ENCODE data around the gene WDR47. TPM values are rescaled to one million over a fixed set of nuclear protein-coding genes. Genes with fewer than 3 reads are reported as not detected.

The WDR47 gene
- total and polyA plus RNA-seq, 7 donors = 3.7 to 34.3 (median 16.0) TPM

DNA sequence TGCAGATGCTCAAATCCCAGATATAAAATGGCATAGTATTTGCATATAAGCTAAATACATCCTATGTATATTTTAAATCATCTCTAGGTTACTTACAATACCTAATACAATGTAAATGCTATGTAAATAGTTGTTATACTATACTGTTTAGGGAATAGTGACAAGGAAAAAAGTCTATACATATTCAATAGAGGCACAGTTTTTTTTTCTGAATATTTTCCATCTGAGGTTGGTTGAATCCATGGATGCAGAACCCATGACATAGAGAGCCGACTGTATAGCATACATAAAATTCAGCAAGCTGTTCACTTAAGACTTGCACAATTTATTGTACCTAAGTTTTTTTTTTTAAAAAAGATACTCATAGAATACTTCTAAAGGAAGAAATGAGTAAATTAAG, 27.4 kb upstream of the WDR47 start:
- intact Hi-C loops (cut with DNase I) = no loop called here
- TF ChIP-seq POLR2A (IDR thresholded peaks at IDR 0.05) (no peak), EP300 (IDR thresholded peaks at IDR 0.05) (no peak), POLR2AphosphoS5 (IDR thresholded peaks at IDR 0.05) (no peak)
- TF ChIP-seq, protein P1, sequence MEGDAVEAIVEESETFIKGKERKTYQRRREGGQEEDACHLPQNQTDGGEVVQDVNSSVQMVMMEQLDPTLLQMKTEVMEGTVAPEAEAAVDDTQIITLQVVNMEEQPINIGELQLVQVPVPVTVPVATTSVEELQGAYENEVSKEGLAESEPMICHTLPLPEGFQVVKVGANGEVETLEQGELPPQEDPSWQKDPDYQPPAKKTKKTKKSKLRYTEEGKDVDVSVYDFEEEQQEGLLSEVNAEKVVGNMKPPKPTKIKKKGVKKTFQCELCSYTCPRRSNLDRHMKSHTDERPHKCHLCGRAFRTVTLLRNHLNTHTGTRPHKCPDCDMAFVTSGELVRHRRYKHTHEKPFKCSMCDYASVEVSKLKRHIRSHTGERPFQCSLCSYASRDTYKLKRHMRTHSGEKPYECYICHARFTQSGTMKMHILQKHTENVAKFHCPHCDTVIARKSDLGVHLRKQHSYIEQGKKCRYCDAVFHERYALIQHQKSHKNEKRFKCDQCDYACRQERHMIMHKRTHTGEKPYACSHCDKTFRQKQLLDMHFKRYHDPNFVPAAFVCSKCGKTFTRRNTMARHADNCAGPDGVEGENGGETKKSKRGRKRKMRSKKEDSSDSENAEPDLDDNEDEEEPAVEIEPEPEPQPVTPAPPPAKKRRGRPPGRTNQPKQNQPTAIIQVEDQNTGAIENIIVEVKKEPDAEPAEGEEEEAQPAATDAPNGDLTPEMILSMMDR (IDR thresholded peaks at IDR 0.05) = no peak
- no peak overlapping the region for H3K27ac ChIP-seq
- 78 to 98% methylated on average over 1 of the region's 1 CpG for WGBS, 2 donors
- H3K4me3 ChIP-seq = no peak overlapping the region
- DNase-seq = no peak
- no peaks in the 10 kb centered on the region for H3K9me3 ChIP-seq
- H3K27me3 ChIP-seq = no peaks in the 10 kb centered on the region
- peaks cover 0 to 53% (median 15%) of the 10 kb centered on the region in 4 donors for H3K36me3 ChIP-seq
- peaks cover 0 to under 1% (median under 1%) of the 10 kb centered on the region in 4 donors for H3K4me1 ChIP-seq

- TF ChIP-seq EP300 (IDR thresholded peaks at IDR 0.05) (no peak), POLR2AphosphoS5 (IDR thresholded peaks at IDR 0.05) (no peak), POLR2A (IDR thresholded peaks at IDR 0.05) (no peak)
- TF ChIP-seq, protein P1 (IDR thresholded peaks at IDR 0.05) = no peak
- Histone ChIP-seq H3K36me3 (peaks cover 0 to 63% (median 19%) of the 10 kb centered on the region in 4 donors), H3K27me3 (no peaks in the 10 kb centered on the region), H3K4me3 (no peak overlapping the region), H3K9me3 (no peaks in the 10 kb centered on the region), H3K4me1 (no peaks in the 10 kb centered on the region), H3K27ac (no peak overlapping the region)
- DNase-seq = no peak
- WGBS, 2 donors = 86 to 87% methylated on average over 8 of the region's 8 CpGs
- intact Hi-C loops (cut with DNase I) = no loop called here
These were observed 26.0 kb upstream of the WDR47 start for GRCh38 chr1:109067883-109068282.

- H3K27ac ChIP-seq = no peak overlapping the region
- H3K4me1 ChIP-seq = no peaks in the 10 kb centered on the region
- 96 to 97% methylated on average over 3 of the region's 3 CpGs for WGBS, 2 donors
- no peak for DNase-seq
- no peak overlapping the region for H3K4me3 ChIP-seq
- no peaks in the 10 kb centered on the region for H3K9me3 ChIP-seq
- peaks cover 0 to 62% (median 14%) of the 10 kb centered on the region in 4 donors for H3K36me3 ChIP-seq
- TF ChIP-seq POLR2AphosphoS5 (IDR thresholded peaks at IDR 0.05) (no peak), EP300 (IDR thresholded peaks at IDR 0.05) (no peak), POLR2A (IDR thresholded peaks at IDR 0.05) (no peak)
- TF ChIP-seq, protein P1 (IDR thresholded peaks at IDR 0.05) = no peak
- intact Hi-C loops (cut with DNase I) = no loop called here
- no peaks in the 10 kb centered on the region for H3K27me3 ChIP-seq
These were observed 23.2 kb upstream of the WDR47 start for GRCh38 chr1:109065137-109065536.

DNA sequence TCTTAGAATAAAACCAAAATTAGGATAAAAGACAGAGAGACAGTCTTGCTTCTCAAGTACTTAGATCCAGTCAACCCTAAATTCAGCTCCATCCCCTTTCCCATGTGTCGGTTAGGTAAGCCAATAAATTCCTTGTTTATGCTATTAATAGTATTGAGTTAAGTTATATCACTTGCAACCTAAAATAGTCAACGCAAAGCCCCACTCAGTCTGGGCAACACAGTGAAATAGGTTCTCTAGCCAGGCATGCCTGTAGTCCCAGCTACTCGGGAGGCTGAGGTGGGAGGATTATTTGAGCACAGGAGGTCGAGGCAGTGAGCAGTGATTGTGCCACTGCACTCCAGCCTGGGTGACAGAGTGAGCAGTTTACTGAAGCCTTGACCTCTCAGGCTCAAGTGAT, 19.3 kb upstream of the WDR47 start:
- H3K27ac ChIP-seq = no peak overlapping the region
- DNase-seq = no peak
- H3K4me1 ChIP-seq = no peaks in the 10 kb centered on the region
- intact Hi-C loops (cut with DNase I) = no loop called here
- no peaks in the 10 kb centered on the region for H3K9me3 ChIP-seq
- H3K27me3 ChIP-seq = no peaks in the 10 kb centered on the region
- WGBS, 2 donors = 91 to 92% methylated on average over 4 of the region's 4 CpGs
- TF ChIP-seq EP300 (IDR thresholded peaks at IDR 0.05) = no peak
- TF ChIP-seq, protein P1 (IDR thresholded peaks at IDR 0.05) = no peak
- no peak for TF ChIP-seq POLR2AphosphoS5 (IDR thresholded peaks at IDR 0.05)
- TF ChIP-seq POLR2A (IDR thresholded peaks at IDR 0.05) = no peak
- no peak overlapping the region for H3K4me3 ChIP-seq
- peaks cover 0 to 41% (median 12%) of the 10 kb centered on the region in 4 donors for H3K36me3 ChIP-seq

DNA sequence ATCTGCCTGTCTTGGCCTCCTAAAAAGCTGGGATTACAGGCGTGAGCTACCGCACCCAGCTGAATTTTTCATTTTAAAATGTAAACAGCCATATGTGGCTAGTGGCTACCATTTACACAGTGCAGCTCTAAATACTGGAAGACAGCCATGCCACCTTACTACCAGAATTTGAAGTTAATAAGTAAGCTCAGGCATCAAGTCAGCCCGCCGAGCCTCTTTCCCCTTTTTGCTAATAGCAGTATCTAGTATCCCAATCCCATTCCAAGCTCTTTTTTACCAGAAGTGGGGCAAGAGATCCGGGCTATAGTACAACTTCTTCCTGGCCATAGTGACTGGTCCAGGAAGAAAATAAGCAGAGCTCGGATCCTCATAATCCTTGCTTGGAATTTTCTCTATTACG, 18.8 kb upstream of the WDR47 start:
- no peak for DNase-seq
- Histone ChIP-seq H3K4me3 (no peak overlapping the region), H3K9me3 (no peaks in the 10 kb centered on the region), H3K36me3 (peaks cover 0 to 36% (median 12%) of the 10 kb centered on the region in 4 donors), H3K27ac (no peak overlapping the region), H3K27me3 (no peaks in the 10 kb centered on the region), H3K4me1 (no peaks in the 10 kb centered on the region)
- no peak for TF ChIP-seq POLR2A (IDR thresholded peaks at IDR 0.05)
- TF ChIP-seq, protein P1 (IDR thresholded peaks at IDR 0.05) = no peak
- TF ChIP-seq EP300 (IDR thresholded peaks at IDR 0.05) = no peak
- TF ChIP-seq POLR2AphosphoS5 (IDR thresholded peaks at IDR 0.05) = no peak
- intact Hi-C loops (cut with DNase I) = no loop called here
- 34 to 72% methylated on average over 7 of the region's 7 CpGs for WGBS, 2 donors
